ENCODE data around the gene ZFP36L2.

The ZFP36L2 gene, protein sequence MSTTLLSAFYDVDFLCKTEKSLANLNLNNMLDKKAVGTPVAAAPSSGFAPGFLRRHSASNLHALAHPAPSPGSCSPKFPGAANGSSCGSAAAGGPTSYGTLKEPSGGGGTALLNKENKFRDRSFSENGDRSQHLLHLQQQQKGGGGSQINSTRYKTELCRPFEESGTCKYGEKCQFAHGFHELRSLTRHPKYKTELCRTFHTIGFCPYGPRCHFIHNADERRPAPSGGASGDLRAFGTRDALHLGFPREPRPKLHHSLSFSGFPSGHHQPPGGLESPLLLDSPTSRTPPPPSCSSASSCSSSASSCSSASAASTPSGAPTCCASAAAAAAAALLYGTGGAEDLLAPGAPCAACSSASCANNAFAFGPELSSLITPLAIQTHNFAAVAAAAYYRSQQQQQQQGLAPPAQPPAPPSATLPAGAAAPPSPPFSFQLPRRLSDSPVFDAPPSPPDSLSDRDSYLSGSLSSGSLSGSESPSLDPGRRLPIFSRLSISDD
- total RNA-seq: 73.4 to 850 (median 189) reads per million in 9 experiments

DNA sequence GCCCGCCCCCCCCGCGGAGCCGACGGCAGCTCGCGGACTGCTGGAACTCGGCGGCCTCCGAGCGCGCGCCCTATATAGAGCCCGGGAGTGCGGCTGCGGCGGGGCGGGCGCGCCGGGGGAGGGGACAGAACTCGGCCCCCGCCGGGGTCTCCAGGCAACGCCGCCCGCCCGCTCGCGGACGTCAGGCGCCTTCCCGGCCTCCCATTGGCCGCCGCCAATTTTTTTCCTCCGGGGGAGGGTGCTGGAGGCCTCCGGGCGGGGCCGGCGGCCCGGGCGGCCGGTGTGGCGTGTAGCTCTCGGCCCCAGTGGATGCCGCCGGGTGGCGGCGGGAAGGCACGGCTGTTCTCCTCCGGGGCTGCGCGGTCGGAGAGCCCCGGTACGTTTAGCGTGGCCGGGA lies at the start of gene ZFP36L2:
Gene ZFP36L2 (minus strand): TSS at position 49 of the 397 bp plus-strand sequence. CDS start 291 bp downstream, outside the sequence.
- peak within 1 kb of the TSS; percentile 96 to 99 for H3K4me3 Mint-ChIP-seq
- H3K36me3 Mint-ChIP-seq (ENCODE audit: insufficient read depth): peaks cover 90% of the 10 kb centered on the region
- peaks cover 30 to 32% of the 10 kb centered on the region in 2 donors for H3K4me1 Mint-ChIP-seq (ENCODE audit: low read depth in 2 of 2)
- H3K9me3 Mint-ChIP-seq: no peaks in the 10 kb centered on the region
- H3K27ac Mint-ChIP-seq: peak within 1 kb of the TSS; percentile 93 to 94
- ATAC-seq (replicated peaks) (peak; percentile 66), DNase-seq (peak; percentile 91 to 95 (median 92))
- no peaks in the 10 kb centered on the region for H3K27me3 Mint-ChIP-seq

DNA sequence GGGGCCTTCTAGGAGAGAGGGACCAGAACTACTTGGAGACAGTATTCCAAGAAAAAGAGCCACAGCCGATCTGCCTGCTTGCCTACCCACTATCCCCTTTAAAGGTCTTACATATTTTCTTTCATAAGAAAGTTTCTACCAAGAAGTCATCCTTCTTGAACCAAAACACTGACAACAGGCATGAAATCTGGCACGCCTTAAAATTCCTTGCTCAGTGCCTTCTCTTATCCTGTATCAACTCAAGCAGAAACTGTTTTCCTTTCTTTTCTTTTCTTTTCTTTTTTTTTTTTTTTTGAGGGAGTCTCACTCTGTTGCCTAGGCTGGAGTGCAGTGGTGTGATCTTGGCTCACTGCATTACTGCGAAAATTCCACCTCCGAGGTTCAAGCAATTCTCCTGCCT lies 48.3 kb upstream of the ZFP36L2 start:
- no peak for ATAC-seq (replicated peaks)
- Mint-ChIP-seq H3K4me3 (no peak overlapping the region), H3K9me3 (no peaks in the 10 kb centered on the region), H3K27me3 (no peaks in the 10 kb centered on the region), H3K4me1 (ENCODE audit: low read depth in 2 of 2) (peaks cover 8 to 9% of the 10 kb centered on the region in 2 donors), H3K36me3 (ENCODE audit: insufficient read depth) (peaks cover 29% of the 10 kb centered on the region), H3K27ac (no peak overlapping the region)
- no peak for DNase-seq

DNA sequence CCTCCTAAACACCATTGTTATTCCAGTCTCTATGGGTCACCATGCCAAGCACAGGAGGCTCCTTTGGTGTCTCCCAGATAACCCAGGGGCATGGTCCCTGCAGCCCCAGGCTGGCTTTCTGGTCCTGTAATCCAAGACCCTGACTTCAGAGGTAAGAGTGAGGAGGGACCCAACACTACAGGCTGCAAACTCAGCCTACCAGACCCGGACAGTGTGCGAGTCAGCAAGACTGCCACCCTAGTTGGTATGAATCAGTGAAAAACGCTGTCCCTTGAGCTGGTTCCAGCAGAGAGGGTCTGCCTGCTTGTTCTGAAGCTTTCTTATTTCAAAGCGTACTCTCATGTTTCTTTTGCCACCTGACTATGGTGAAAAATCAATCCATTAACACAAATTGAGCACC lies 47.6 kb upstream of the ZFP36L2 start:
- Mint-ChIP-seq H3K27ac (peak overlapping the region in 1 of 2 donors; percentile 1), H3K4me3 (no peak overlapping the region), H3K27me3 (no peaks in the 10 kb centered on the region), H3K9me3 (no peaks in the 10 kb centered on the region), H3K4me1 (ENCODE audit: low read depth in 2 of 2) (peaks cover 8 to 9% of the 10 kb centered on the region in 2 donors), H3K36me3 (ENCODE audit: insufficient read depth) (peaks cover 29% of the 10 kb centered on the region)
- no peak for ATAC-seq (replicated peaks)
- no peak for DNase-seq

DNA sequence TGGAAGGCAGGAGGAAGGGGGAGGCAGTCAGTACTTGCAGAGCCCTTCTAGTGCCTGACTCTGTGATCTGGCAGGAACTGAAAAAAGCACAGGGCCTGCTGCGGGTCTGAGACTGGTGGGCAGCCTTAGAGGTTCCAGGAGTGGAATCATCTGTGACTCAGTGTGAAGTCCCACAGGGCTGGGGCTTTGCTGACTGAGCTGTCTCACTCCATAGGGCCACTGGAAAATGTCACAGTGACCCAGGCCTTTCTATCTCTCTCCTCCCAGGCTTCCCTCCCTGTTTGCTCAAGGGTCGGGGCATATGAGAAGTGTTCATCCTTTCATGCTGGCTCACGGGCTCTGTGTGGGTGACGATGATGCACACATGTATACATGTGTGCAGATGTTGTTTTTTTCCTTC lies 47.1 kb upstream of the ZFP36L2 start:
- Mint-ChIP-seq H3K4me3 (no peak overlapping the region), H3K36me3 (ENCODE audit: insufficient read depth) (peaks cover 29% of the 10 kb centered on the region), H3K27me3 (no peaks in the 10 kb centered on the region), H3K27ac (peak overlapping the region; percentile 1 to 60), H3K4me1 (ENCODE audit: low read depth in 2 of 2) (peaks cover 8 to 9% of the 10 kb centered on the region in 2 donors), H3K9me3 (no peaks in the 10 kb centered on the region)
- DNase-seq: no peak
- no peak for ATAC-seq (replicated peaks)

DNA sequence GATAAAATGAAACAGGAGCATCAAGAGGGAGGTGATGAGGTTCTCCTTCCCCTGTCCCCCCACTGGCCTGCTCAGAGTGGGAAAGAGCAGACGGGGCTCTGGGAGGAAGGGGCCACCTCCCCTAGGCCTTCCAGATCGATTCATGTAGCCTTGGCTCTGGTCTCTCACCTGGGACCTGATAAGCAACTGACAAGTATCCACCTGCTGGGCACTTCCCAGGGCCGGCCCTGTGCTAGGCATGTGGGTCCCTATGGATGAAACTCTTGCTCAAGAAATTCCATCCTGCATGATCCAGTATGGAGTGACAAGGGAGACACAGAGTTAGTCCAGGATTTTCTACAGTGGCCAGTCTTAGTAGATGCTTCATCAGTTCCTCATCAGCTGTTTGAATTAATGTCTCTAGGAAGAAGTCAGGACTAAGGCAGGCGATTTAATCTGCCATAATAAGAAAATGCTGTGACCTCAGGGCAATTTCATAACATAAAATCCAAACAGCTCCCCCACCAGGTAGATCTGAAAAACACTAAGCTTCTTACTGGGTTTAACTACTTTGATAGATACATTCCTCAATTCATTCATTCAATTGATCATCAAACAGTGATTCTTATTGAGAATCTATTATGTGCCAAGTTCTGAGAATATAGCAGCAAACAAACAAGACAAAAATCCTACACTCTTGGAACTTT lies 44.7 kb upstream of the ZFP36L2 start:
- H3K27me3 Mint-ChIP-seq: no peaks in the 10 kb centered on the region
- peak overlapping the region in 1 of 2 donors; percentile 6 for H3K27ac Mint-ChIP-seq
- ATAC-seq (replicated peaks) (no peak), DNase-seq (no peak)
- peaks cover 0 to 3% of the 10 kb centered on the region in 2 donors for H3K4me1 Mint-ChIP-seq (ENCODE audit: low read depth in 2 of 2)
- peaks cover 20% of the 10 kb centered on the region for H3K36me3 Mint-ChIP-seq (ENCODE audit: insufficient read depth)
- H3K4me3 Mint-ChIP-seq: no peak overlapping the region
- H3K9me3 Mint-ChIP-seq: no peaks in the 10 kb centered on the region

DNA sequence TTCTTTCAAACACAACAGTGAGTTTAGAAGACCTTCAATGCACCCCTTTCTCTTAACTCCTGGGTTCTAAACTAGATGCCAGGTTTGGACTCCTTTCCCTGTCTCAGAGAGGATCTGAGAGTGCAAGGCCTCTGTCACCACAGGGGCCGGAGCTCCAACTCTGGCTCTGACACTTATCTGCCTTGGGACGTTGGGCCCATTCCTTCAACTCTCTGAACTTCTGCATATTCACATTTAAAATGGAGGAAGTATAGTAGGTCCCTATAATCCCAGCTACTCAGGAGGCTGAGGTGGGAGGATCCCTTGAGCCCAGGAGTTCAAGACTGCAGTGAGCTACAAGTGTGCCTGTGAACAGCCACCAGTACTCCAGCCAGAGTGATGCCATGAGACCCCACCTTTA lies 44.1 kb upstream of the ZFP36L2 start:
- H3K27me3 Mint-ChIP-seq: no peaks in the 10 kb centered on the region
- DNase-seq (no peak), ATAC-seq (replicated peaks) (no peak)
- H3K27ac Mint-ChIP-seq: peak overlapping the region in 1 of 2 donors; percentile 74
- H3K9me3 Mint-ChIP-seq: no peaks in the 10 kb centered on the region
- H3K4me3 Mint-ChIP-seq: no peak overlapping the region
- H3K36me3 Mint-ChIP-seq (ENCODE audit: insufficient read depth): peaks cover 22% of the 10 kb centered on the region
- H3K4me1 Mint-ChIP-seq (ENCODE audit: low read depth in 2 of 2): peaks cover 0 to 3% of the 10 kb centered on the region in 2 donors

DNA sequence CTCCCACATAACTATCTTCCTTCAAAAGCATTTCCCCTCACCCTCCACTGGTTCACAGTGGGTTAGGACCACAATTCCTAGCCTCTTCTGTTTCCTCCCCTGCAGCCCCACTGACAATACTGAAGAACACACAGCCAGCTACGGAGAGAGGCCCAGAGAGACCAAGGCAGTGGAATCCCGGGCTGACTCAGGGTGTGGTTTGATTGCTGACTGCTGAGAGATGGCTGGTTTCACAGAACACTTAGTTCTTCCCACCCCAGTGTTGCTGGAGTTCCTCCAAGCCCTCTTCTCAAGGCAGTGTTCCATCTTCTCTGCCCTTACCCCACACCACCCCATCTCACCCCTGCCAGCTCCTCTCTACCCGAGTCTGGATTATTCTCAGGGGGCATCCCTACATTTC lies 43.3 kb upstream of the ZFP36L2 start:
- Mint-ChIP-seq H3K4me1 (ENCODE audit: low read depth in 2 of 2) (peaks cover 0 to 3% of the 10 kb centered on the region in 2 donors), H3K27me3 (no peaks in the 10 kb centered on the region), H3K27ac (peak overlapping the region in 1 of 2 donors; percentile 23), H3K36me3 (ENCODE audit: insufficient read depth) (peaks cover 23% of the 10 kb centered on the region), H3K4me3 (no peak overlapping the region), H3K9me3 (no peaks in the 10 kb centered on the region)
- no peak for DNase-seq
- no peak for ATAC-seq (replicated peaks)

DNA sequence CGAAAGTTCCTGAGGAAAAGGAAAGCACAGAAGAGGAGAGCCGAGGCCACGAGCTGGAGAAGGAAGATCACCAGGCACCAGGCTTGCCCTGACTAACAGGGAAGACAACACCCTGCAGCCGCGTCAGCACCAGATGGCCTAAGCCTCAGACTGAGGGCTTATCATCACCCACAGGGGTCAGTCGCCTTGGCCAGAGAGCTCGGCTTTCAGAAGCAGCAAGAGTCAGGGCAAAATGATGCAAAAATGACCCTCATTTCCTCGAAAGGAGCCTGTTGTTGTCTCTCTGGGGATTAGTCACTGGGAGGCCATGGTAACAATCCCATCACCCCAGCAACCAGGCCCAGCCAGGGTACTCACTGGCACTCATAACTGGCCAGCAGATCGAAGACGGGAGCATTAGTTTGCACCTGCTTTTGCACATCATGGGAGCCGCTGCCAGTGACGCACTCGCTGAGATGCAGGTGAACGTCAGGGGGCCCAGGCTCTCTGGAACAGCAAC lies 42.7 kb upstream of the ZFP36L2 start:
- Mint-ChIP-seq H3K9me3 (no peaks in the 10 kb centered on the region), H3K27ac (peak overlapping the region; percentile 35 to 84), H3K36me3 (ENCODE audit: insufficient read depth) (peaks cover 23% of the 10 kb centered on the region), H3K4me1 (ENCODE audit: low read depth in 2 of 2) (peaks cover 0 to 5% of the 10 kb centered on the region in 2 donors), H3K4me3 (no peak overlapping the region), H3K27me3 (no peaks in the 10 kb centered on the region)
- DNase-seq: no peak
- ATAC-seq (replicated peaks): no peak

DNA sequence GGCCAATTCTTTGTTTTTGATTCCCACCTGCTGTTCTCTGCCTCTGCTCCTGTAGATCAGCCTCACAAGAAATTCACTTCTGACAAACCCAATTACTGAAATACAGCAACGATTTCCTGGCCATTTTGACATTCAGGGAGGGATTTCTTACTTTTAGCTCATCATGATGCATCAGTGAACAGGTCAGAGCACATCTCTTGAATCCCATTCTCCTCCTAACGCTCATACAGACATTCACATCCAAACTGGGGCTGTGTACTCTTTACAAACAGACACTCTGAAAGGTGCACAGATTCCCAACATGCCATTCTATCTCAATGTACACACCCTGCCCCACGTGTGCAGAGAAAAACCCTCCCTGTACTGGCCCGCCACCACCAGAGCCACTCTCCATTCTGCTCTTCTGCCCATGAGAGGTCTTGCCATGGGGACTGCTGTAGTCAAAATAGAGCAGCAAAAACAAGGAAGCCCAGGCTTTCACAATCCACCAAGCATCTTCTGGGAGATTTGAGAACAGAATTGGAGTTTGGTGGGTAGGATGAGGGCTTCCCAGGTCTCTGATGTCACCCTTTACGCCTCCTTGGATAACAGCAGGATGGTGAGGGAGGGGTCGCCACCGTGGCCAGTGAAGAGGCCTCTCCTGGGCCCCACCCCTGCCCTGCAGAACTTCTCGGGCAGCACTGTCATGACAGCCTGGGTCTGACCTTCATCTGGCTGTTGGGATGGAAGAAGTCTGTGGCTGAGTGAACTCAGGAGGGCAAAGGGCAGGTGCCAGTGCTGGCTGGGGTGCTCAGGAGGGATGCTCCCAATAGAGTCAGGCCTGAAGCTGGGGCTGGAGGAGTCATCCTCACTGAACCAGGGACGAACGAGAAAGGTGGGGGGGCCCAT lies 41.9 kb upstream of the ZFP36L2 start:
- ATAC-seq (replicated peaks) (no peak), DNase-seq (no peak)
- peaks cover 0 to 5% of the 10 kb centered on the region in 2 donors for H3K4me1 Mint-ChIP-seq (ENCODE audit: low read depth in 2 of 2)
- no peaks in the 10 kb centered on the region for H3K9me3 Mint-ChIP-seq
- H3K36me3 Mint-ChIP-seq (ENCODE audit: insufficient read depth): peaks cover 21% of the 10 kb centered on the region
- H3K4me3 Mint-ChIP-seq: no peak overlapping the region
- H3K27ac Mint-ChIP-seq: peak overlapping the region; percentile 35 to 84
- no peaks in the 10 kb centered on the region for H3K27me3 Mint-ChIP-seq

DNA sequence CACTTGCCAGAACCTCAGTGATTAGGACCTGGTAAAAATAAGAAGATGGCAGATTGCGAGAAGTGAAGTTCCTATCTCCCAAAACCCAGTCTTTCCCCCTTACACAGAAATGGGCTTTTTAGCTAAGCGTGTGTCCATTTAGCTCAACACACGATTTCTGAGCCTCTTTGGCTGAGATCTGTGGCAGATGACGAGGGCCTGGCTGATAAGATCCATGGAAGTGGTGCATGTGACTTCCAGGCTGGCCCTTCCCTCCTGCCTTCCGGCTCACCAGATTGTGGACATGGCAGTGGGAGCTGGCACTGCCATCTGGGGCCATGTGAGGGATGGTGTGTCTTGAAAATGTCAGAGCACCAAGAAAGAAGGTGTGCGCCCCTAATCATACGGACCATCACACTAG lies 41.0 kb upstream of the ZFP36L2 start:
- H3K36me3 Mint-ChIP-seq (ENCODE audit: insufficient read depth): peaks cover 21% of the 10 kb centered on the region
- no peak overlapping the region for H3K27ac Mint-ChIP-seq
- no peaks in the 10 kb centered on the region for H3K9me3 Mint-ChIP-seq
- ATAC-seq (replicated peaks): no peak
- H3K4me3 Mint-ChIP-seq: no peak overlapping the region
- H3K27me3 Mint-ChIP-seq: no peaks in the 10 kb centered on the region
- H3K4me1 Mint-ChIP-seq (ENCODE audit: low read depth in 2 of 2): peaks cover 0 to 5% of the 10 kb centered on the region in 2 donors
- no peak for DNase-seq

DNA sequence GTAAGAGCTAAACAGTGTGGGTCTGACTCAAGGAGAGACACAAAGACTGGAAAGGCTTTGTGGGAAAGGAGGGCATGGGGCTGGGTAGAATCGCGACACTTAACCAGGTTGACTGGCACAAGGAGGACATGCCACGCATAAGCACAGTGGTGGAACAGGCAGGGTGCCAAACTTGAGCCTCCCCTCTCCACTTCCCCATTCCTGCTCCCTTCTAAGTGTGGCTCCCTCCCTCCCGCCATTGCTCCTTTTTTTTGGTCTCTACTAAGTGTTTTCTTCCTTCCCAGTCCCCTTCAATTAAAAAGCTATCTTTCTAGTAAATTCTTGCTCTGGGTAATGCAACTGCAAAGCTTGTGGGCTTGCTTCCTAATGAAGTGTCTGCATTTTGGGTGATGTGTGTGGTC lies 40.3 kb upstream of the ZFP36L2 start:
- DNase-seq (no peak), ATAC-seq (replicated peaks) (no peak)
- peaks cover 0 to 5% of the 10 kb centered on the region in 2 donors for H3K4me1 Mint-ChIP-seq (ENCODE audit: low read depth in 2 of 2)
- H3K36me3 Mint-ChIP-seq (ENCODE audit: insufficient read depth): peaks cover 17% of the 10 kb centered on the region
- H3K27ac Mint-ChIP-seq: peak overlapping the region in 1 of 2 donors; percentile 32
- no peak overlapping the region for H3K4me3 Mint-ChIP-seq
- no peaks in the 10 kb centered on the region for H3K27me3 Mint-ChIP-seq
- H3K9me3 Mint-ChIP-seq: no peaks in the 10 kb centered on the region

DNA sequence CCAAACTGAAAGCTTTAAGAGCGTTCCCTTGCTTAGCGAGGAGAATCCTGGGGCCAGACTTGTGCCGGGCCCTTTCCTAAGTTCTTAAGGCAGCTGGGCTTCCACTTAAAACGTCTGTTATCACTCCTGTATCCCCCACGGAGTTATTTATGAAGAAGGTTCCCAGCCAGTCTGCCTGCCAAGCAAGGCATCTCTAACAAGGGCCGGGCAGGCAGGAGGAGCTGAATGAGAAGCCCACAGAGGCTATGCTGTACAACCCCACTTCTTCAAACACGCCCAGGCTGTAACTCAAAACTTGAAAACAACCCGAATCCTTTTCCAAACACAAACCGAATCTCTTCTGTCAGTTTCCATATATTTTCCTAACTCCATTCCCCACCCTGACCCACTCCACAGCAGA lies 39.0 kb upstream of the ZFP36L2 start:
- ATAC-seq (replicated peaks) (no peak), DNase-seq (no peak)
- Mint-ChIP-seq H3K4me3 (no peak overlapping the region), H3K9me3 (no peaks in the 10 kb centered on the region), H3K27ac (peak overlapping the region in 1 of 2 donors; percentile 41), H3K36me3 (ENCODE audit: insufficient read depth) (peaks cover 8% of the 10 kb centered on the region), H3K4me1 (ENCODE audit: low read depth in 2 of 2) (peaks cover 0 to 3% of the 10 kb centered on the region in 2 donors), H3K27me3 (no peaks in the 10 kb centered on the region)

DNA sequence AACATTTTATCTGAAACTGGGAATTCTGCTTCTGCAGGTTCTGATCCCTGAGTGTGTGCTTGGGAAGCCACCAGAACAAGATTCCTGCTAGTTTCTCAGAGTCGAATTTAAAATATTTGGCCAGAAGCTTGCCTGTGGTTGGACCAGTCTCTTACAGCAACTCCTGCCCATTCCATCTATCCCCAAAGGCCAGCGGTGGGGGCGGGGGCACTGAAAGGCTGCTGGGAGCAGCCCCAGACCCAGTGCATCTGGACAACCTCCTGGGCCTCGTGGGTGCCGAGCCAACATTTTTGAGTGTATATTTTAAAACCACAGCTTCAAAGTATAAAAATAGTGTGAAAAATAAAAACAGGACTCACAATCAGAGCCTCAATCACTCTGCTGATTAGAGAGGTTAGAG lies 38.6 kb upstream of the ZFP36L2 start:
- Mint-ChIP-seq H3K9me3 (no peaks in the 10 kb centered on the region), H3K27me3 (no peaks in the 10 kb centered on the region), H3K27ac (peak overlapping the region in 1 of 2 donors; percentile 41), H3K36me3 (ENCODE audit: insufficient read depth) (peaks cover 8% of the 10 kb centered on the region), H3K4me3 (no peak overlapping the region), H3K4me1 (ENCODE audit: low read depth in 2 of 2) (peaks cover 0 to 2% of the 10 kb centered on the region in 2 donors)
- DNase-seq (no peak), ATAC-seq (replicated peaks) (no peak)

All from effector memory CD8-positive, alpha-beta T cell (primary cell).